ENCODE data around the gene GABRB3.

Gene GABRB3

DNA sequence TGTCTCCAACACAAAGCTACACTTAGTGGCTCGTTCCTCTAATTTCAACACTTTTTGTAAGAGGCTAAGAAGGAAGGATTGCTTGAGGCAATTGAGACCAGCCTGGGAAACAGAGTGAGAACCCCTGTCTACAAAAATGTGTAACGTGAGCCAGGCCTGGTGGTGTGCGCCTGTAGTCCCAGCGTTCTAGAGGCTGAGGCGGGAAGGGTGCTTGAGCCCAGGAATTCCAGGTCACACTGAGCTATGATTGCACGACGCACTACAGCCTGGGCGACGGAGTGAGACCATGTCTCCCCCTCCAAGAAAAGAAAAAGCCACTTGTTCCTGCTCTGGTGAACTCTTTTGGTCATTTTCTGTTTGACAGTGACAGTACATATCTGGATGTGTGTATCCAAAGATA is 127.9 kb downstream of the GABRB3 start:
- no peak for TF ChIP-seq TCF4 (CRISPR knock-in tag; IDR thresholded peaks at IDR 0.05; ENCODE audit: borderline replicate concordance)
- TF ChIP-seq, protein P1, sequence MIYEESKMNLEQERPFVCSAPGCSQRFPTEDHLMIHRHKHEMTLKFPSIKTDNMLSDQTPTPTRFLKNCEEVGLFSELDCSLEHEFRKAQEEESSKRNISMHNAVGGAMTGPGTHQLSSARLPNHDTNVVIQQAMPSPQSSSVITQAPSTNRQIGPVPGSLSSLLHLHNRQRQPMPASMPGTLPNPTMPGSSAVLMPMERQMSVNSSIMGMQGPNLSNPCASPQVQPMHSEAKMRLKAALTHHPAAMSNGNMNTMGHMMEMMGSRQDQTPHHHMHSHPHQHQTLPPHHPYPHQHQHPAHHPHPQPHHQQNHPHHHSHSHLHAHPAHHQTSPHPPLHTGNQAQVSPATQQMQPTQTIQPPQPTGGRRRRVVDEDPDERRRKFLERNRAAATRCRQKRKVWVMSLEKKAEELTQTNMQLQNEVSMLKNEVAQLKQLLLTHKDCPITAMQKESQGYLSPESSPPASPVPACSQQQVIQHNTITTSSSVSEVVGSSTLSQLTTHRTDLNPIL (CRISPR knock-in tag; IDR thresholded peaks at IDR 0.05; ENCODE audit: low read depth), result no peak
- TF ChIP-seq ZNF8 (CRISPR knock-in tag; IDR thresholded peaks at IDR 0.05), result no peak
- no peak for TF ChIP-seq SNAI2 (CRISPR knock-in tag; IDR thresholded peaks at IDR 0.05)
- TF ChIP-seq CSDC2 (CRISPR knock-in tag; IDR thresholded peaks at IDR 0.05), result no peak
- no peak for TF ChIP-seq RARB (CRISPR knock-in tag; IDR thresholded peaks at IDR 0.05)
- no peak for TF ChIP-seq ZFP3 (CRISPR knock-in tag; IDR thresholded peaks at IDR 0.05)
- no peak for TF ChIP-seq PPARA (CRISPR knock-in tag; IDR thresholded peaks at IDR 0.05; ENCODE audit: borderline replicate concordance)
- no peak for TF ChIP-seq GLIS3 (CRISPR knock-in tag; IDR thresholded peaks at IDR 0.05)
- TF ChIP-seq ISL1 (CRISPR knock-in tag; IDR thresholded peaks at IDR 0.05), result no peak
- TF ChIP-seq, protein P2, sequence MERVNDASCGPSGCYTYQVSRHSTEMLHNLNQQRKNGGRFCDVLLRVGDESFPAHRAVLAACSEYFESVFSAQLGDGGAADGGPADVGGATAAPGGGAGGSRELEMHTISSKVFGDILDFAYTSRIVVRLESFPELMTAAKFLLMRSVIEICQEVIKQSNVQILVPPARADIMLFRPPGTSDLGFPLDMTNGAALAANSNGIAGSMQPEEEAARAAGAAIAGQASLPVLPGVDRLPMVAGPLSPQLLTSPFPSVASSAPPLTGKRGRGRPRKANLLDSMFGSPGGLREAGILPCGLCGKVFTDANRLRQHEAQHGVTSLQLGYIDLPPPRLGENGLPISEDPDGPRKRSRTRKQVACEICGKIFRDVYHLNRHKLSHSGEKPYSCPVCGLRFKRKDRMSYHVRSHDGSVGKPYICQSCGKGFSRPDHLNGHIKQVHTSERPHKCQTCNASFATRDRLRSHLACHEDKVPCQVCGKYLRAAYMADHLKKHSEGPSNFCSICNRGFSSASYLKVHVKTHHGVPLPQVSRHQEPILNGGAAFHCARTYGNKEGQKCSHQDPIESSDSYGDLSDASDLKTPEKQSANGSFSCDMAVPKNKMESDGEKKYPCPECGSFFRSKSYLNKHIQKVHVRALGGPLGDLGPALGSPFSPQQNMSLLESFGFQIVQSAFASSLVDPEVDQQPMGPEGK (CRISPR knock-in tag; IDR thresholded peaks at IDR 0.05; ENCODE audit: borderline replicate concordance), result no peak
- no peak for TF ChIP-seq BACH2 (CRISPR knock-in tag; IDR thresholded peaks at IDR 0.05; ENCODE audit: borderline replicate concordance)
- TF ChIP-seq, protein P3, sequence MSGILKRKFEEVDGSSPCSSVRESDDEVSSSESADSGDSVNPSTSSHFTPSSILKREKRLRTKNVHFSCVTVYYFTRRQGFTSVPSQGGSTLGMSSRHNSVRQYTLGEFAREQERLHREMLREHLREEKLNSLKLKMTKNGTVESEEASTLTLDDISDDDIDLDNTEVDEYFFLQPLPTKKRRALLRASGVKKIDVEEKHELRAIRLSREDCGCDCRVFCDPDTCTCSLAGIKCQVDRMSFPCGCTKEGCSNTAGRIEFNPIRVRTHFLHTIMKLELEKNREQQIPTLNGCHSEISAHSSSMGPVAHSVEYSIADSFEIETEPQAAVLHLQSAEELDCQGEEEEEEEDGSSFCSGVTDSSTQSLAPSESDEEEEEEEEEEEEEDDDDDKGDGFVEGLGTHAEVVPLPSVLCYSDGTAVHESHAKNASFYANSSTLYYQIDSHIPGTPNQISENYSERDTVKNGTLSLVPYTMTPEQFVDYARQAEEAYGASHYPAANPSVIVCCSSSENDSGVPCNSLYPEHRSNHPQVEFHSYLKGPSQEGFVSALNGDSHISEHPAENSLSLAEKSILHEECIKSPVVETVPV (CRISPR knock-in tag; IDR thresholded peaks at IDR 0.05), result no peak
- TF ChIP-seq TOX (CRISPR knock-in tag; IDR thresholded peaks at IDR 0.05; ENCODE audit: borderline replicate concordance), result no peak
- TF ChIP-seq ZNF70 (CRISPR knock-in tag; IDR thresholded peaks at IDR 0.05), result no peak
- no peak for TF ChIP-seq ZNF565 (CRISPR knock-in tag; conservative IDR thresholded peaks at IDR 0.05; ENCODE audit: low read depth)
- no peak for ATAC-seq

DNA sequence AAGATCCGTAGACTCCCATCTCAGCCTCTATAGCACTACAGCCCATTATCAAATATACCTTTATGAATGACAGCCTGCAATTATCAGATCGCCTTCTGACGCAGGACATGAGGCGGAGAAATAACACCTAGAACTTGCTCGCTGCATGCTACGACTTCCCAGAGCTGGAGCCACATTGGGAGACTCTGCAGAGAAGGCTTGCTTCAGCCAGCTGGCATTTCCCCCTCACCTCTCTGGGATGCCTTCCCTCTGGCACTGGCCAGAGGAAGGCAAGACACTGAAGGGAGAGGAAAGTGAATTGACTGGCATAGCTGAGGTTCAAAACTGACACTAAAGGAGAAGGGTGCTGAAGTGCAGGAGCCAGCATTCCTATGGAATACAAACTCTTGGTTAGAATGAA is 131.7 kb downstream of the GABRB3 start:
- no peak for ATAC-seq
- TF ChIP-seq ZNF8 (CRISPR knock-in tag; IDR thresholded peaks at IDR 0.05), result no peak
- no peak for TF ChIP-seq CSDC2 (CRISPR knock-in tag; IDR thresholded peaks at IDR 0.05)
- TF ChIP-seq, protein P2 (CRISPR knock-in tag; IDR thresholded peaks at IDR 0.05; ENCODE audit: borderline replicate concordance), result no peak
- no peak for TF ChIP-seq ZNF70 (CRISPR knock-in tag; IDR thresholded peaks at IDR 0.05)
- no peak for TF ChIP-seq ARNTL (CRISPR knock-in tag; IDR thresholded peaks at IDR 0.05; ENCODE audit: borderline replicate concordance, low read depth)
- TF ChIP-seq, protein P1 (CRISPR knock-in tag; IDR thresholded peaks at IDR 0.05; ENCODE audit: low read depth), result no peak
- TF ChIP-seq, protein P4, sequence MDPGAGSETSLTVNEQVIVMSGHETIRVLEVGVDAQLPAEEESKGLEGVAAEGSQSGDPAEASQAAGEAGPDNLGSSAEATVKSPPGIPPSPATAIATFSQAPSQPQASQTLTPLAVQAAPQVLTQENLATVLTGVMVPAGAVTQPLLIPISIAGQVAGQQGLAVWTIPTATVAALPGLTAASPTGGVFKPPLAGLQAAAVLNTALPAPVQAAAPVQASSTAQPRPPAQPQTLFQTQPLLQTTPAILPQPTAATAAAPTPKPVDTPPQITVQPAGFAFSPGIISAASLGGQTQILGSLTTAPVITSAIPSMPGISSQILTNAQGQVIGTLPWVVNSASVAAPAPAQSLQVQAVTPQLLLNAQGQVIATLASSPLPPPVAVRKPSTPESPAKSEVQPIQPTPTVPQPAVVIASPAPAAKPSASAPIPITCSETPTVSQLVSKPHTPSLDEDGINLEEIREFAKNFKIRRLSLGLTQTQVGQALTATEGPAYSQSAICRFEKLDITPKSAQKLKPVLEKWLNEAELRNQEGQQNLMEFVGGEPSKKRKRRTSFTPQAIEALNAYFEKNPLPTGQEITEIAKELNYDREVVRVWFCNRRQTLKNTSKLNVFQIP (CRISPR knock-in tag; IDR thresholded peaks at IDR 0.05; ENCODE audit: borderline replicate concordance, low read depth), result no peak
- no peak for TF ChIP-seq TCF4 (CRISPR knock-in tag; IDR thresholded peaks at IDR 0.05; ENCODE audit: borderline replicate concordance)
- no peak for TF ChIP-seq SNAI2 (CRISPR knock-in tag; IDR thresholded peaks at IDR 0.05)
- TF ChIP-seq BACH2 (CRISPR knock-in tag; IDR thresholded peaks at IDR 0.05; ENCODE audit: borderline replicate concordance), result no peak
- no peak for TF ChIP-seq ZFP30 (CRISPR knock-in tag; IDR thresholded peaks at IDR 0.05)
- TF ChIP-seq ZFP3 (CRISPR knock-in tag; IDR thresholded peaks at IDR 0.05), result no peak

DNA sequence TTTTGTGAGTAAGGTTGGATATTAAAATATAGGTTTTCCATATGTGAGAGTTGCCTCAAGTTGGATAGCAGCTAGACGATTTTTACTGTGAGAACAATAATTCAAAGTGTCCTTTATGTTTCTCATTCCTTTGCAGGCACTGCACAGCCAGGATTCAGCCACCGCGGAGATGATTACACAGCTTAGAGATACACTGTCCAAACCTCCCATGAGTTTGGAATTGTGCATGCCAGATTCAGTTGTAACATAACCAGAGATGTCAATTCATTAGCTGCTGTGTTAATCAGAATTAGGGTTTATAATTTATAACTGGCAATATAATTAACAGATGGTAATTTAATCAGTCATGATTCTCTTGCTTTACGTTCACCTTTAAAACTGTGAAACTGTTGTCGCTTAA is 132.3 kb downstream of the GABRB3 start:
- no peak for TF ChIP-seq ZNF8 (CRISPR knock-in tag; IDR thresholded peaks at IDR 0.05)
- TF ChIP-seq ARNTL (CRISPR knock-in tag; IDR thresholded peaks at IDR 0.05; ENCODE audit: borderline replicate concordance, low read depth), result no peak
- TF ChIP-seq TOX (CRISPR knock-in tag; IDR thresholded peaks at IDR 0.05; ENCODE audit: borderline replicate concordance), result no peak
- no peak for TF ChIP-seq PPARA (CRISPR knock-in tag; IDR thresholded peaks at IDR 0.05; ENCODE audit: borderline replicate concordance)
- TF ChIP-seq, protein P3 (CRISPR knock-in tag; IDR thresholded peaks at IDR 0.05), result no peak
- TF ChIP-seq ISL1 (CRISPR knock-in tag; IDR thresholded peaks at IDR 0.05), result no peak
- no peak for TF ChIP-seq CSDC2 (CRISPR knock-in tag; IDR thresholded peaks at IDR 0.05)
- no peak for TF ChIP-seq TCF4 (CRISPR knock-in tag; IDR thresholded peaks at IDR 0.05; ENCODE audit: borderline replicate concordance)
- TF ChIP-seq, protein P1 (CRISPR knock-in tag; IDR thresholded peaks at IDR 0.05; ENCODE audit: low read depth), result no peak
- TF ChIP-seq OSR1 (CRISPR knock-in tag; IDR thresholded peaks at IDR 0.05), result no peak
- TF ChIP-seq ZFP30 (CRISPR knock-in tag; IDR thresholded peaks at IDR 0.05), result no peak
- no peak for ATAC-seq

Measured in SK-N-SH treated with all-trans-retinoic acid at 6 μM for 48 hours (cell line).